Neural crest cell (in vitro differentiated cells): ENCODE data around the gene LRMDA. TPM values are rescaled to one million over a fixed set of nuclear protein-coding genes. Genes with fewer than 3 reads are reported as not detected.
A peak's percentile ranks its signal among the peaks of the same experiment; 100 is the strongest.

ENCODE experiments used
- DNase-seq: peaks from one replicate; pipeline ENCODE4 v3.0.0; 2021; ENCODE audit warnings: low read depth, mixed read lengths, low spot score
- H3K27ac Mint-ChIP-seq: one replicate; pipeline ENCODE4 v1.8.0; 2021; ENCODE audit warnings: mild to moderate bottlenecking, mixed read lengths; ENCODE audit not compliant: unreplicated experiment
- H3K27me3 Mint-ChIP-seq: 2 replicates; pipeline ENCODE4 v1.8.0; 2021; ENCODE audit warnings: low read depth, mild to moderate bottlenecking, mixed read lengths
- H3K36me3 Mint-ChIP-seq: 2 replicates; pipeline ENCODE4 v1.8.0; 2021; ENCODE audit warnings: low read depth, mild to moderate bottlenecking, mixed read lengths
- H3K4me1 Mint-ChIP-seq: 2 replicates; pipeline ENCODE4 v1.8.0; 2021; ENCODE audit warnings: mixed read lengths
- H3K4me3 Mint-ChIP-seq: one replicate; pipeline ENCODE4 v1.8.0; 2021; ENCODE audit warnings: mild to moderate bottlenecking, mixed read lengths
- H3K9me3 Mint-ChIP-seq: 2 replicates; pipeline ENCODE4 v1.8.0; 2021; ENCODE audit warnings: mixed read lengths
- CTCF ChIP-seq: fragments of 200-600 bp; sonication (generic); conservative IDR thresholded peaks from 2 replicates; pipeline ENCODE4 v1.5.0; 2021; ENCODE audit warnings: antibody characterized with exemption, mild to moderate bottlenecking
- total RNA-seq: library from RNA; stranded (reverse); gene quantifications from 2 replicates; pipeline ENCODE4 v1.2.1, GENCODE V29; 2021

The LRMDA gene
- total RNA-seq, 1 donor from 2014 or later, result 3.1 TPM

GRCh38 chr10:76036962-76037361 is 605.5 kb downstream of the LRMDA start:
- no peak for DNase-seq
- no peak overlapping the region for H3K27ac Mint-ChIP-seq
- no peak for TF ChIP-seq CTCF
- no peak overlapping the region for H3K4me3 Mint-ChIP-seq
- H3K4me1 Mint-ChIP-seq, result peaks cover 38% of the 10 kb centered on the region
- H3K27me3 Mint-ChIP-seq, result peaks cover 8% of the 10 kb centered on the region
- no peaks in the 10 kb centered on the region for H3K9me3 Mint-ChIP-seq
- peaks cover 6% of the 10 kb centered on the region for H3K36me3 Mint-ChIP-seq

DNA sequence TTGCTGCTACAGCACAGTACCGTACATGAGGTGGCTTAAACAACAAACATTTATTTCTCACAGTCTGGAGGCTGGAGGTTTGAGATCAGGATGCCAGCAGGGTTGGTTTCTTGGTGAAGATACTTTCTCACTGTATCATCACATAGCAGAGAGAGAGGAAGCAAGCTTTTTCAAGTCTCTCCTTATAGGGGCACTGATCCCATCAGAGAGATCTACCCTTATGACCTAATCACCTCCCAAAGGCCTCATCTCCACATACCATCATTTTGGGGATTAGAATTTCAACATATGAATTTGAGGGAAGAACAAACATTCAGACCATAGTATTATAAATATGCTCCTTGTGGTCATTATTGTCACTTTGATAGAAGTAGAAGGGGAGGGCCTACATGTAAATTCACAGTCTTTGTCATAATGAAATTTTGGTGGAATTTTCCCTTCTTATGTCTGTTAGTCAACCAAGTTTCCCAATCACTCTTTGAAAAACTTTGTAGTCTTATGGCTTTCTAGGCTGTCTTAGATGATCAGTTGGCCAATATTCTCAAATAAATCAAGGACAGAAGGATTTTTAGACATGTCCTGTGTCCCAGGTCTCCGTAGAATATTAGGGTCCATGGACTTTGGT is 606.2 kb downstream of the LRMDA start:
- no peak overlapping the region for H3K27ac Mint-ChIP-seq
- peaks cover 6% of the 10 kb centered on the region for H3K36me3 Mint-ChIP-seq
- H3K9me3 Mint-ChIP-seq, result no peaks in the 10 kb centered on the region
- H3K4me1 Mint-ChIP-seq, result peaks cover 38% of the 10 kb centered on the region
- H3K27me3 Mint-ChIP-seq, result peaks cover 11% of the 10 kb centered on the region
- no peak overlapping the region for H3K4me3 Mint-ChIP-seq
- no peak for TF ChIP-seq CTCF
- no peak for DNase-seq

GRCh38 chr10:76038696-76039095 is 607.3 kb downstream of the LRMDA start:
- peaks cover 6% of the 10 kb centered on the region for H3K36me3 Mint-ChIP-seq
- H3K27me3 Mint-ChIP-seq, result peaks cover 11% of the 10 kb centered on the region
- DNase-seq, result no peak
- peaks cover 2% of the 10 kb centered on the region for H3K9me3 Mint-ChIP-seq
- H3K4me3 Mint-ChIP-seq, result no peak overlapping the region
- no peak overlapping the region for H3K27ac Mint-ChIP-seq
- no peak for TF ChIP-seq CTCF
- H3K4me1 Mint-ChIP-seq, result peaks cover 29% of the 10 kb centered on the region

- DNase-seq, result no peak
- TF ChIP-seq CTCF, result peak; percentile 44
Measured at GRCh38 chr10:76040107-76040829, 608.8 kb downstream of the LRMDA start.

DNA sequence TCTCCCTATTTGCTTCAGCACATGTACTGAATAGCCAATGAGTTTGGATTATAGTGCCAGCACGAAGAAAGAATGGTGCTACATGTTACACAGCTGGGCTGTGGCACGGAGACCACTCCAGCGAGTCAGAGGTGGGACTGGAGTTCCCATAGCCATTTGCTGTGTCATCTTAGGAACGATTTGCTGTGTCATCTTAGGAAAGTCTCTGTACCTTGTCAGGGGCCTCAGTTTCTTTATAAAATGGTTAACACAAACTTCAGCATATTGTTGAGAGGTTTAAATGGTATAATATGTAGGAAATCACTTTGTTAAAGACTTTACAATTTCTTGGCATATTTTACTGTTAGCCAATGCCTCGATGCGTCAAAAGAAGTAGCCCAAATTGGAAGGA is 609.4 kb downstream of the LRMDA start:
- Mint-ChIP-seq H3K4me1 (peaks cover 7% of the 10 kb centered on the region), H3K4me3 (no peak overlapping the region), H3K9me3 (peaks cover 2% of the 10 kb centered on the region), H3K36me3 (peaks cover 6% of the 10 kb centered on the region), H3K27ac (no peak overlapping the region), H3K27me3 (peaks cover 23% of the 10 kb centered on the region)
- no peak for TF ChIP-seq CTCF
- DNase-seq, result no peak

More at GRCh38 chr10:76040107-76040829, 608.8 kb downstream of the LRMDA start:
- Mint-ChIP-seq H3K9me3 (peaks cover 2% of the 10 kb centered on the region), H3K4me1 (peaks cover 13% of the 10 kb centered on the region), H3K27me3 (peaks cover 17% of the 10 kb centered on the region), H3K4me3 (no peak overlapping the region), H3K27ac (no peak overlapping the region), H3K36me3 (peaks cover 6% of the 10 kb centered on the region)
